Ovary (tissue), 9 donors: ENCODE measurements around the gene BLID. TPM values are rescaled to one million over a fixed set of nuclear protein-coding genes. Genes with fewer than 3 reads are reported as not detected.

Source experiments
- DNase-seq, 5 donors: peaks; one replicate each; pipeline ENCODE4 v3.0.0-alpha.2; 2019 to 2020
- H3K27ac ChIP-seq, 2 donors: fragments of 200-600 bp; one replicate each; pipeline versions ENCODE4 v1.5.1 to v1.8.0; 2019 to 2022
- H3K27me3 ChIP-seq: fragments of 200-600 bp; one replicate; pipeline ENCODE4 v1.8.0; 2022
- H3K36me3 ChIP-seq: fragments of 200-600 bp; sonication (generic); one replicate; pipeline ENCODE4 v1.5.1; 2019
- H3K4me1 ChIP-seq: one replicate; pipeline ENCODE4 v1.8.1; 2013; ENCODE audit warnings: mild to moderate bottlenecking, moderate library complexity; ENCODE audit not compliant: insufficient read depth
- H3K4me3 ChIP-seq: fragments of 200-600 bp; sonication (generic); one replicate; pipeline ENCODE4 v1.5.1; 2017
- H3K9me3 ChIP-seq, 2 donors: fragments of 200-600 bp in 1 of 2; sonication (generic) in 1 of 2; one replicate each; pipeline versions ENCODE4 v1.5.1 to v1.8.1; 2013 to 2019; ENCODE audit warnings: mild to moderate bottlenecking in 1 of 2, moderate library complexity in 1 of 2
- EP300 ChIP-seq: sonication (generic); formaldehyde crosslinking; IDR thresholded peaks from one replicate; pipeline ENCODE4 v1.6.1; 2017; ENCODE audit warnings: antibody characterized with exemption
- POLR2A ChIP-seq: fragments of 450-650 bp; IDR thresholded peaks from one replicate; pipeline ENCODE4 v1.6.1; 2017; ENCODE audit warnings: antibody characterized with exemption, mild to moderate bottlenecking, moderate library complexity
- WGBS, 3 donors: extraction: QIAGEN DNeasy Blood & Tissue Kit in 1 of 3; methylation state at CpG; one replicate each; pipeline versions ENCODE4 v1.1.5 to v1.1.7; 2013 to 2017; 5-methylcytosine and 5-hydroxymethylcytosine counted together
- intact Hi-C, 4 donors: fragments of 100-400 bp; cut with DNase I; formaldehyde crosslinking; loops; one replicate each; pipeline versions ENCODE4 v1.11.0 to v1.15.1; 2022 to 2023
- polyA plus RNA-seq, 2 donors: library from polyadenylated mRNA; stranded (reverse); fragments of 200-250 nt in 1 of 2; fragments of 350-450 nt in 1 of 2; fragmentation: Illumina TruSeq in 1 of 2; extraction: RNeasy Lipid Tissue Mini Kit (QIAGEN cat#74804) in 1 of 2; gene quantifications; one replicate each; pipeline ENCODE4 v1.2.3, GENCODE V29; 2013 to 2014
- total RNA-seq, 7 donors: library from RNA; depleted of rRNA in 2 of 7; stranded (reverse); fragments of >200 nt in 2 of 7; fragmentation: NEBNext Ultra II Directional in 3 of 7; extraction: Animal tissue kit (Norgen Biotek cat#: 25700) in 3 of 7; gene quantifications; one replicate each; pipeline versions ENCODE4 v1.1.0 to v1.2.4, GENCODE V29; 2016 to 2023
- TF ChIP-seq, protein P1 (sequence below), 3 donors: fragments of 450-650 bp in 2 of 3; fragments of 200-600 bp in 1 of 3; IDR thresholded peaks; one replicate each; pipeline versions ENCODE4 v1.5.1 to v1.8.0; 2016 to 2022; ENCODE audit warnings: antibody characterized with exemption in 3 of 3, mild to moderate bottlenecking in 1 of 3
- donor health status: DM: no; HTN: no; CAD: no; lungs with moderate emphysema.
- donor health status: DM: no; HTN: no; CAD: no.
- donor health status: Bipolar disorder and iron deficiency.
- donor health status: DM: yes; HTN: yes; CAD: no.
- donor health status: DM: no; HTN: no; CAD: no.
- donor health status: DM: yes; HTN: yes; CAD: no.

Gene BLID
- total and polyA plus RNA-seq, 9 donors, result 0.32 to 13.2 (median 3.7) TPM; not detected in 1

GRCh38 chr11:122077459-122077858 is 38.6 kb downstream of the BLID start:
- H3K36me3 ChIP-seq, result no peaks in the 10 kb centered on the region
- H3K27ac ChIP-seq, result no peak overlapping the region
- no peak overlapping the region for H3K4me3 ChIP-seq
- no peaks in the 10 kb centered on the region for H3K27me3 ChIP-seq
- H3K4me1 ChIP-seq, result no peaks in the 10 kb centered on the region
- intact Hi-C loops, result no loop called here
- no peak for DNase-seq
- TF ChIP-seq, protein P1, sequence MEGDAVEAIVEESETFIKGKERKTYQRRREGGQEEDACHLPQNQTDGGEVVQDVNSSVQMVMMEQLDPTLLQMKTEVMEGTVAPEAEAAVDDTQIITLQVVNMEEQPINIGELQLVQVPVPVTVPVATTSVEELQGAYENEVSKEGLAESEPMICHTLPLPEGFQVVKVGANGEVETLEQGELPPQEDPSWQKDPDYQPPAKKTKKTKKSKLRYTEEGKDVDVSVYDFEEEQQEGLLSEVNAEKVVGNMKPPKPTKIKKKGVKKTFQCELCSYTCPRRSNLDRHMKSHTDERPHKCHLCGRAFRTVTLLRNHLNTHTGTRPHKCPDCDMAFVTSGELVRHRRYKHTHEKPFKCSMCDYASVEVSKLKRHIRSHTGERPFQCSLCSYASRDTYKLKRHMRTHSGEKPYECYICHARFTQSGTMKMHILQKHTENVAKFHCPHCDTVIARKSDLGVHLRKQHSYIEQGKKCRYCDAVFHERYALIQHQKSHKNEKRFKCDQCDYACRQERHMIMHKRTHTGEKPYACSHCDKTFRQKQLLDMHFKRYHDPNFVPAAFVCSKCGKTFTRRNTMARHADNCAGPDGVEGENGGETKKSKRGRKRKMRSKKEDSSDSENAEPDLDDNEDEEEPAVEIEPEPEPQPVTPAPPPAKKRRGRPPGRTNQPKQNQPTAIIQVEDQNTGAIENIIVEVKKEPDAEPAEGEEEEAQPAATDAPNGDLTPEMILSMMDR (IDR thresholded peaks at IDR 0.05), result no peak
- TF ChIP-seq EP300 (no peak), POLR2A (no peak)
- WGBS, 3 donors, result 95 to 100% (median 95%) methylated on average over 1 of the region's 1 CpG
- no peaks in the 10 kb centered on the region for H3K9me3 ChIP-seq

DNA sequence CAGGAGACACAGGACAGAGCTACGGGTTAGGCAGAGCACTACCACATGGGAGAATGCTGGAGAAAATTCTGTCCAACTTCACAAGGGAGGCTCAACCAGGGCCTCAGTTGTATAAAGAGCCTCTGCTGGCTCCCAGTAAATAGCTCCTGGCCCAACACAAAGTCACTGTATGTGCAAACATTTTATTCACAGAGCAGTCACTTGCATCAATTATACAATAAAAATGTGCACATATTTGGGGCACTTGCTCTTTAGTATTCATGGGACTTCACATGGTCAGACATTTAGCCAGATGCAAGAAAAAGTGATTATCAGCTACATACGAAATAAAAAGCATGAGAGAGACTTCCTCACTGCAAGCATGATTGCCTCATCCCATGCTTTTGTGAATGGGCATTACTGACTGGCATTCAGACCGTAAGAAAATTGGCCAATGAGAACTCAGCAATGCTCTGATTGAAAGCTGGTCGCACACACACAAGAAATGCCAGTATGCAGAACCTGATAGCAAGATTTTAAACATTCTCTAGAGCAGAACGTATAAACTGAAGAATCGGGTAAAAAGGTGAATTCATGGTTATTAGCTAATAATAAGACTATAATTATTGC is 39.4 kb downstream of the BLID start:
- H3K36me3 ChIP-seq, result no peaks in the 10 kb centered on the region
- TF ChIP-seq, protein P1 (IDR thresholded peaks at IDR 0.05), result no peak
- TF ChIP-seq POLR2A (no peak), EP300 (no peak)
- H3K27me3 ChIP-seq, result no peaks in the 10 kb centered on the region
- intact Hi-C loops, result no loop called here
- no peaks in the 10 kb centered on the region for H3K9me3 ChIP-seq
- DNase-seq, result no peak
- no peaks in the 10 kb centered on the region for H3K4me1 ChIP-seq
- no peak overlapping the region for H3K27ac ChIP-seq
- H3K4me3 ChIP-seq, result no peak overlapping the region
- WGBS, 3 donors, result 87 to 94% (median 91%) methylated on average over 6 of the region's 6 CpGs

DNA sequence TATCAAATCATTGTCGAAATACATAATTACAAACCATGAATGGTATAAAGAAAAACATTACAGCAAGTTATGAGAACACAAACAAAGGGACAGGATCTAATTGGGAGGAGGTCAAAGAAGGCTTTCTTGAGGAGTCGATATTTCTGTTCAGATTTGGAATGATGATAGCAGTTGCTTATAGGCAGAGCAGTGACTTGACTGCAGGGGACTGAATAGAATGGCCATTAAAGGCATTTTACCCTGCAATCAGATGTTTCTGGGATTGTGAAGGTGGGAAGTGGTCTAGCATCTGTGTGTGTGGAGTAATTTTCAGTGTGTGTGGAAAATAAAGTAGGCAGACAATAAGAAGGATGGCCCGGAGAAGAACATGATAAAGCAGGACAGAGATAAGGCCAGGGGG is 41.0 kb downstream of the BLID start:
- TF ChIP-seq, protein P1 (IDR thresholded peaks at IDR 0.05), result no peak
- TF ChIP-seq EP300 (no peak), POLR2A (no peak)
- H3K4me1 ChIP-seq, result no peaks in the 10 kb centered on the region

DNA sequence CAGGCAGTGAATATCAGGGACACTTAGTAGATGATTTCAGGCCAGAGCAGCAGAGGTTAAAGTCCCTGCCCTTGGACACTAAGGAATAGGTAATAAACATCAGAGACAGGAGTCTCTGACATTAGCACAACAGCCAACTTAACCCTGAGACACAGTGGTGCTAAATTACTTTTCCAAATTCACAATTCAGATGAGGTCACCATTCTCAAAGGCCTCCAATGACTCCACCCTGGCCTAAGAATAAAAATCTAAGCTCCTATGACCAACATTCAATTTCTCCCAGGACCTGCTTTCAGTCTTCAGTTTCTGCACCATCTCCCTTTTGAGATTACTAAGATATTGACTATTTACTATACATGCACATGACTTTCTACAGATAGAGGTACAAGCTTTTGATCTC is 42.0 kb downstream of the BLID start:
- Histone ChIP-seq H3K9me3 (no peaks in the 10 kb centered on the region), H3K4me3 (no peak overlapping the region), H3K27ac (no peak overlapping the region), H3K27me3 (no peaks in the 10 kb centered on the region), H3K36me3 (no peaks in the 10 kb centered on the region), H3K4me1 (no peaks in the 10 kb centered on the region)
- no peak for DNase-seq
- TF ChIP-seq EP300, result no peak
- TF ChIP-seq, protein P1 (IDR thresholded peaks at IDR 0.05), result no peak
- no peak for TF ChIP-seq POLR2A
- intact Hi-C loops, result no loop called here

More for the DNA sequence above, 41.0 kb downstream of the BLID start:
- DNase-seq, result no peak
- no peaks in the 10 kb centered on the region for H3K9me3 ChIP-seq
- no peak overlapping the region for H3K4me3 ChIP-seq
- no peak overlapping the region for H3K27ac ChIP-seq
- 62 to 68% (median 68%) methylated on average over 3 of the region's 3 CpGs for WGBS, 3 donors
- no peaks in the 10 kb centered on the region for H3K36me3 ChIP-seq
- no peaks in the 10 kb centered on the region for H3K27me3 ChIP-seq
- intact Hi-C loops, result no loop called here
